KBM-7 (cell line): ENCODE measurements around the gene PDHB.
"Not testable (repeated sequence)": the region's sequence is repeated elsewhere in the genome, so short reads cannot be mapped to it uniquely, and the experiment has no call there.

Experiments used
- DNase-seq: peaks from one replicate; pipeline ENCODE4 v3.0.0-alpha.2; 2015
- in situ Hi-C: fragments of 300-500 bp; cut with MboI; formaldehyde crosslinking; loops from 2 replicates; pipeline ENCODE4 v1.14.3; 2020; ENCODE audit warnings: low sequenced_read_pairs, low pct_unique_long_range_greater_than_20kb, mixed read lengths

PDHB gene

GRCh38 chr3:58441514-58442450 is 8.2 kb upstream of the PDHB start:
- DNase-seq, result no peak
- in situ Hi-C loops, result loop anchor here (25.0 kb wide), 1 partner anchor 96 kb away; the partner anchor contains the start of gene ACOX2

GRCh38 chr3:58440996-58441355 is 7.3 kb upstream of the PDHB start:
- in situ Hi-C loops, result loop anchor here (25.0 kb wide), 1 partner anchor 96 kb away; the partner anchor contains the start of gene ACOX2

GRCh38 chr3:58437276-58437675 is 3.6 kb upstream of the PDHB start:
- DNase-seq, result not testable (repeated sequence)
- in situ Hi-C loops, result loop anchor here (25.0 kb wide), 1 partner anchor 100 kb away; the partner anchor contains the start of gene ACOX2

More at GRCh38 chr3:58440996-58441355, 7.3 kb upstream of the PDHB start:
- not testable (repeated sequence) for DNase-seq

GRCh38 chr3:58434990-58435389 is 1.4 kb upstream of the PDHB start:
- in situ Hi-C loops, result loop anchor here (25.0 kb wide), 1 partner anchor 102 kb away; the partner anchor contains the start of gene ACOX2
- no peak for DNase-seq

- in situ Hi-C loops, result loop anchor here (25.0 kb wide), 1 partner anchor 103 kb away; the partner anchor contains the start of gene ACOX2
- no peak for DNase-seq
Observed at GRCh38 chr3:58434511-58434910, 879 bp upstream of the PDHB start.

GRCh38 chr3:58434168-58434504 is 504 bp upstream of the PDHB start:
- DNase-seq, result no peak
- in situ Hi-C loops, result loop anchor here (25.0 kb wide), 1 partner anchor 103 kb away; the partner anchor contains the start of gene ACOX2

GRCh38 chr3:58432905-58433304 is 727 bp downstream of the PDHB start:
- in situ Hi-C loops, result loop anchor here (25.0 kb wide), 1 partner anchor 104 kb away; the partner anchor contains the start of gene ACOX2
- DNase-seq, result no peak

GRCh38 chr3:58429657-58430056 is 4.0 kb downstream of the PDHB start:
- in situ Hi-C loops, result loop anchor here (25.0 kb wide), 1 partner anchor 108 kb away; the partner anchor contains the start of gene ACOX2
- no peak for DNase-seq

- no peak for DNase-seq
- in situ Hi-C loops, result loop anchor here (25.0 kb wide), 1 partner anchor 109 kb away; the partner anchor contains the start of gene ACOX2
Observed at GRCh38 chr3:58427661-58428361, 5.8 kb downstream of the PDHB start.

GRCh38 chr3:58425782-58426181 is 7.8 kb downstream of the PDHB start:
- in situ Hi-C loops, result loop anchor here (25.0 kb wide), 1 partner anchor 112 kb away; the partner anchor contains the start of gene ACOX2
- no peak for DNase-seq

- no peak for DNase-seq
- in situ Hi-C loops, result loop anchor here (25.0 kb wide), 1 partner anchor 113 kb away; the partner anchor contains the start of gene ACOX2
Observed at GRCh38 chr3:58424613-58425012, 9.0 kb downstream of the PDHB start.

GRCh38 chr3:58422756-58423325 is 10.8 kb downstream of the PDHB start:
- peak; percentile 18 for DNase-seq
- in situ Hi-C loops, result no loop called here

- in situ Hi-C loops, result no loop called here
- no peak for DNase-seq
Observed at GRCh38 chr3:58421004-58421403, 12.6 kb downstream of the PDHB start.

GRCh38 chr3:58419780-58420507 is 13.7 kb downstream of the PDHB start:
- in situ Hi-C loops, result no loop called here
- DNase-seq, result no peak

- in situ Hi-C loops, result no loop called here
- no peak for DNase-seq
Observed at GRCh38 chr3:58418227-58418626, 15.4 kb downstream of the PDHB start.

GRCh38 chr3:58417075-58417474 is 16.6 kb downstream of the PDHB start:
- in situ Hi-C loops, result no loop called here
- DNase-seq, result no peak

GRCh38 chr3:58416191-58416590 is 17.4 kb downstream of the PDHB start:
- in situ Hi-C loops, result no loop called here
- DNase-seq, result no peak

GRCh38 chr3:58414538-58415197 is 19.0 kb downstream of the PDHB start:
- in situ Hi-C loops, result no loop called here

More at GRCh38 chr3:58414538-58415197, 19.0 kb downstream of the PDHB start:
- DNase-seq, result peak; percentile 84
